Activated CD4-positive, alpha-beta T cell treated with anti-CD3 and anti-CD28 coated beads, Interleukin-10, Interleukin-2, amounts not matched to agents 100 ng/mL and 50 ng/mL, durations not matched to agents 16 hours and 8 hours (primary cell): Measurements from ENCODE around the gene TDRKH.
"Not testable (repeated sequence)": the region's sequence is repeated elsewhere in the genome, so short reads cannot be mapped to it uniquely, and the experiment has no call there.

Source experiments
- DNase-seq: peaks from one replicate; pipeline ENCODE4 v3.0.0-alpha.2; 2020

The TDRKH gene

GRCh38 chr1:151760597-151761385 lies 29.5 kb downstream of the TDRKH start:
- DNase-seq: no peak

GRCh38 chr1:151759241-151759640 lies 31.1 kb downstream of the TDRKH start:
- DNase-seq: no peak

- DNase-seq: peak; percentile 50
Measured at GRCh38 chr1:151756291-151756690, 34.0 kb downstream of the TDRKH start.

- no peak for DNase-seq
Measured at GRCh38 chr1:151741516-151741915, 48.8 kb downstream of the TDRKH start.

- DNase-seq: no peak
Measured at GRCh38 chr1:151739590-151740355, 50.5 kb downstream of the TDRKH start.

GRCh38 chr1:151737479-151737878 lies 52.8 kb downstream of the TDRKH start:
- DNase-seq: no peak

- no peak for DNase-seq
Measured at GRCh38 chr1:151737026-151737425, 53.3 kb downstream of the TDRKH start.

GRCh38 chr1:151733995-151734394 lies 56.3 kb downstream of the TDRKH start:
- not testable (repeated sequence) for DNase-seq

- DNase-seq: no peak
Measured at GRCh38 chr1:151733126-151733525, 57.2 kb downstream of the TDRKH start.

GRCh38 chr1:151729966-151730291 lies 60.4 kb downstream of the TDRKH start:
- no peak for DNase-seq

- no peak for DNase-seq
Measured at GRCh38 chr1:151729157-151729965, 60.9 kb downstream of the TDRKH start.

GRCh38 chr1:151728151-151729054 lies 61.9 kb downstream of the TDRKH start:
- no peak for DNase-seq

GRCh38 chr1:151723726-151724370 lies 66.5 kb downstream of the TDRKH start:
- no peak for DNase-seq
